Activated CD4-positive, alpha-beta T cell treated with anti-CD3 and anti-CD28 coated beads, Interleukin-2, amount 10 ng/mL, durations not matched to agents 7 days and 5 days (primary cell): ENCODE measurements around the gene PKD1. TPM values are rescaled to one million over a fixed set of nuclear protein-coding genes. Genes with fewer than 3 reads are reported as not detected.
A peak's percentile ranks its signal among the peaks of the same experiment; 100 is the strongest.
"Not testable (repeated sequence)": the region's sequence is repeated elsewhere in the genome, so short reads cannot be mapped to it uniquely, and the experiment has no call there.

Source experiments
- CTCF ChIA-PET: fragments of 350-600 bp; sonication (Branson Sonifier 250); formaldehyde crosslinking; loops from one replicate; lab custom pipeline; 2021; ENCODE audit warnings: antibody characterized with exemption; lab: Charles Lee
- POLR2A ChIA-PET: fragments of 350-600 bp; sonication (Branson Sonifier 250); formaldehyde crosslinking; loops from one replicate; lab custom pipeline; 2021; ENCODE audit warnings: antibody characterized with exemption; lab: Charles Lee
- DNase-seq: peaks from one replicate; pipeline ENCODE4 v3.0.0-alpha.2; 2020
- H3K27ac Mint-ChIP-seq: one replicate; pipeline ENCODE4 v1.8.0; 2021; ENCODE audit warnings: mild to moderate bottlenecking, moderate library complexity, mixed read lengths
- H3K27me3 Mint-ChIP-seq: one replicate; pipeline ENCODE4 v1.8.0; 2021; ENCODE audit warnings: mixed read lengths
- H3K36me3 Mint-ChIP-seq: one replicate; pipeline ENCODE4 v1.8.0; 2021; ENCODE audit warnings: low read depth, mixed read lengths
- H3K4me1 Mint-ChIP-seq: one replicate; pipeline ENCODE4 v1.8.0; 2021; ENCODE audit warnings: mixed read lengths
- H3K4me3 Mint-ChIP-seq: one replicate; pipeline ENCODE4 v1.8.0; 2021; ENCODE audit warnings: mild to moderate bottlenecking, moderate library complexity, mixed read lengths
- H3K9me3 Mint-ChIP-seq: one replicate; pipeline ENCODE4 v1.8.0; 2021; ENCODE audit warnings: mixed read lengths
- total RNA-seq, 2 experiments: library from RNA; stranded (reverse); gene quantifications; one replicate each; pipeline ENCODE4 v1.2.3, GENCODE V29; 2021

PKD1 gene
- total RNA-seq: 10 to 100 TPM; 72.9 to 77.2 TPM

DNA sequence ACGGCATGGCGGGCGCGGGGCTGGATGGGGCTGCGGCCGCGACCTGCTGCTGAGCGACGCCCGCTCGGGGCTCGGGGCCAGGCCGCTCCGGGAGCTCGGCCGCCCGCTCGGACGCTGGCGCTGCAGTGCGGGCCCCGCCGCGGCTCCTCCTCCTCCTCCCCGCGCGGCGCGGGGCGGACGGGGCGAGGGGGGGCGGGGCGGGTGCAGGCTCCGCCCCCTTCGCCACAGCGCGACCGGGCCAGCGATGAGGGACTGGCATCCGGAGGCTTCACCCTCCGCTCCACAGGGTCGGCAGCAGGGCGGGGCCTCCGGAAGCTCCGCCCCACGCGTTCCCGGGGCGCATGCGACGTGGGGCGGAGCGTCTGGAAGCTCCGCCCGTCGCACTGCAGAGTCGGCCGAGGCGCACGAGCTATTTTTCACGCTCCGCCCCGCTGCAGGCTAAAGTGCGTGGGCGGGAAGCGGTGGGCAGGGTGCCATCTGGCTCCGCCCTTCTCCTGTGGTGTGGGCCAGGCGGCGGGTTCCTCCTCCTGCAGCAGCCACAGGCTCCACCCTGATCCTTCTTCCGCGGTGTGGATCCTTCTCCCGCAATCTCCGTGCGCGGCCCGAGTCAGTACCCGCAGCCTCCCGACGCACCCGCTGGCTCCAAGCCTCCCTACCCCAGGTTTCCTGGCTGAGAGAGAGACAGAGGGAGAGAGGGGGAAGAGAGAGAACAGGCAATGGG is at the start of gene PKD1:
PKD1 (minus strand) TSS at position 129 of the 721 bp plus-strand sequence. CDS start 209 bp downstream, outside the sequence.
- H3K4me3 Mint-ChIP-seq: peak within 1 kb of the TSS; percentile 81
- not testable (repeated sequence) for H3K9me3 Mint-ChIP-seq
- POLR2A ChIA-PET: interaction anchor here (0.5 to 0.7 kb wide), 2 partner anchors 14 to 23 kb away, joined by 3 to 7 read pairs; no protein-coding TSS in a partner anchor

DNA sequence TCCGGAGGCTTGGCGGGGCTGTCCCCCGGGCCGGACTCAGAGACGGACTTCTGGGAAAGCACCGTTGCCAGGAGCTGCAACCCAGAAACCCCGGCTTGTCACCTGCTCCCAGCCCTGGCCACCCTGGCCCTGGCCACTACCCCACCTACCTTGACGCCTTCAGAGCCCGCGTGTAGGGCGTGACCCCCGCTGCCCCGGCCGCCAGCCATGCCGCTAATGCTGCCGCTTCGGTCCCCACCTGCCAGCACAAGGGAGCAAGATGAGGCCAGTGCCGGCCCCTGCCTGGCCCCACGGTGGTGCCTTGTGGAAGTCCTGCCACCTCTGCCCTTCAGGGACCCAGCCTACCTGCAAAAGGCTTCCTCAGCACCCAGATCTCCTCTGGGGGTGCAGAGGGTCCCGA is 49.3 kb upstream of the PKD1 start:
- no peaks in the 10 kb centered on the region for H3K27me3 Mint-ChIP-seq
- H3K4me1 Mint-ChIP-seq: no peaks in the 10 kb centered on the region
- H3K4me3 Mint-ChIP-seq: no peak overlapping the region
- CTCF ChIA-PET: interaction anchor here (0.5 to 1.0 kb wide), 2 partner anchors 10 to 214 kb away, joined by 3 read pairs; no protein-coding TSS in a partner anchor
- no peak overlapping the region for H3K27ac Mint-ChIP-seq
- no peaks in the 10 kb centered on the region for H3K9me3 Mint-ChIP-seq
- POLR2A ChIA-PET: no interaction called here
- no peak for DNase-seq
- no peaks in the 10 kb centered on the region for H3K36me3 Mint-ChIP-seq

More for the DNA sequence above, at the start of gene PKD1:
- peak; percentile 96 for DNase-seq
- CTCF ChIA-PET: interaction anchor here (1.3 kb wide), 1 partner anchor 12 kb away, joined by 3 read pairs; no protein-coding TSS in a partner anchor
- H3K27ac Mint-ChIP-seq: peak within 1 kb of the TSS; percentile 91
- H3K36me3 Mint-ChIP-seq, H3K27me3 Mint-ChIP-seq: not testable (repeated sequence)
- H3K4me1 Mint-ChIP-seq: peaks cover 15% of the 10 kb centered on the region

GRCh38 chr16:2184346-2184745 is 48.6 kb upstream of the PKD1 start:
- ChIA-PET POLR2A (no interaction called here), CTCF (no interaction called here)
- H3K4me1 Mint-ChIP-seq: no peaks in the 10 kb centered on the region
- no peak for DNase-seq
- H3K4me3 Mint-ChIP-seq: no peak overlapping the region
- no peaks in the 10 kb centered on the region for H3K27me3 Mint-ChIP-seq
- H3K36me3 Mint-ChIP-seq: no peaks in the 10 kb centered on the region
- H3K27ac Mint-ChIP-seq: no peak overlapping the region
- H3K9me3 Mint-ChIP-seq: no peaks in the 10 kb centered on the region

GRCh38 chr16:2183671-2184070 is 48.0 kb upstream of the PKD1 start:
- no peak for DNase-seq
- Mint-ChIP-seq H3K27ac (no peak overlapping the region), H3K9me3 (no peaks in the 10 kb centered on the region), H3K4me3 (no peak overlapping the region), H3K27me3 (no peaks in the 10 kb centered on the region), H3K4me1 (no peaks in the 10 kb centered on the region), H3K36me3 (no peaks in the 10 kb centered on the region)
- ChIA-PET CTCF (no interaction called here), POLR2A (no interaction called here)

DNA sequence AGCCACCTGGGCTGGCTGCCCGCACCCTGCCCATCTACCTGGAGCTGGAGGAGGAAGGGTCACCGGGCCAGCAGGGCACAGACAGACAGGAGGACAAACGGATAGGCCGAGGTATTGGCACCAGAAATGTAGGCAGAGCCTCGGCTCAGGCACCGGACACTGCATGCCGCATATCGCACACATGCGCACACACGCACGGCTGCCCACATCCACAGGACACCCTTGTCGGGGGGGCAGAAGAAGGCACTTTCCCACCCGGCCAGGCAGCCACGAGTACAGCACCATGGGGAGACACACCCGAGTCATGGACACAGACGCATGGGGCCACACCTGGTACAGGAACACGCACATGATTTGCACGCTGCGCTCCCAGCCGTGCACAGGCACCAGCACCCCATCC is 46.3 kb upstream of the PKD1 start:
- Mint-ChIP-seq H3K4me3 (no peak overlapping the region), H3K27me3 (no peaks in the 10 kb centered on the region)
- POLR2A ChIA-PET: no interaction called here

DNA sequence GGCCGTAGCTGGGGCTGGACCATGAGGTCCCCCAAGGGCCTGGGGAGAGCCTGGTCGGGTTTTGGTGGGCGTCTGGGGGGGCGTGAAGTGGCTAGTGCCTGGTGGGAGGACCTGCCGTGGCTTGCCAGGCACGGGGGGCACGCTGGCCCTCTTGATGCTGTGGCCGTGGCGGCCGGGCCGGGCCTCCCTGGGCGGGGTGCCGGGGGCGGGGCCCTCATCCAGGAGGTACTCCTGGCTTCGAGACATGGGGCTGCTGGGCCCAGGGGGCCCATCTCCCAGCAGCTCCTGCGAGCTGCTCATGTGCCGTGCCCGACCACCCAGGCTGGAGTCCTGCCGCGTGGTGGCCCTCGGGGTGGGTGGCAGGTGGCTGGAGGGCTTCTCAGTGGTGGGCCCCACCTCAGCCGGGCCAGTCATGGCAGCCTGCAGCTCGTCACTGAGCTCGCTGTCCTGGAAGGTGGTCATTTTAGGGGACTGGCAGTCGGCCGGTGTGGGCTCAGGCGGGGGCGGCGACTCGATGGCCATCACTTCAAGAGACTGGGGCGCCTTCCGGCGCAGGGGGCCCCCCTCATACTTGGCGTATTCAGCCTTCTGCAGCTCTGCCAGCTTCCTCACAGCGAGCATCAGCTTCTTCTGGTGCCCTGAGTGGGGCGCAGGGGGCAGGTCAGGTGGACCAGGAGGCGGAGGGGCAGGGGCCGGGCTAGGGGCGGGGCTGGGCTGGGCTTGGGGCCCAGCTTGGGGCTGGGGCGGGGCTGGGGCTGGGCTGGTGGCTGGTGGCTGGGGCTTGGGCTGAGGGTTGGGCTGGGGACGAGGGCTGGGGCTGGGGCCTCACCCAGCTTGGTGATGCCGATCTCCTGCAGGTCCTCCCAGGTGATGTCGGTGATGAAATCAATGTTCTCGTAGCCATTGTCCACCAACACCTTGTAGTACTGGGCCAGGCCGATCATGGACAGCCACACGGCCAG is 45.5 kb upstream of the PKD1 start:
- Mint-ChIP-seq H3K27me3 (no peaks in the 10 kb centered on the region), H3K9me3 (no peaks in the 10 kb centered on the region), H3K27ac (no peak overlapping the region), H3K36me3 (peaks cover 2% of the 10 kb centered on the region), H3K4me1 (no peaks in the 10 kb centered on the region), H3K4me3 (no peak overlapping the region)
- CTCF ChIA-PET: interaction anchor here (1.2 kb wide), 1 partner anchor 45 kb away, joined by 3 read pairs; no protein-coding TSS in a partner anchor
- no peak for DNase-seq
- POLR2A ChIA-PET: no interaction called here

More for the DNA sequence above, 46.3 kb upstream of the PKD1 start:
- Mint-ChIP-seq H3K36me3 (peaks cover 2% of the 10 kb centered on the region), H3K4me1 (no peaks in the 10 kb centered on the region), H3K9me3 (no peaks in the 10 kb centered on the region), H3K27ac (no peak overlapping the region)
- CTCF ChIA-PET: interaction anchor here (1.2 kb wide), 1 partner anchor 44 kb away, joined by 3 read pairs; no protein-coding TSS in a partner anchor
- no peak for DNase-seq

- no peaks in the 10 kb centered on the region for H3K4me1 Mint-ChIP-seq
- ChIA-PET CTCF (no interaction called here), POLR2A (no interaction called here)
- H3K36me3 Mint-ChIP-seq: peaks cover 4% of the 10 kb centered on the region
- no peak overlapping the region for H3K27ac Mint-ChIP-seq
- H3K4me3 Mint-ChIP-seq: no peak overlapping the region
- H3K27me3 Mint-ChIP-seq: no peaks in the 10 kb centered on the region
- DNase-seq: no peak
- H3K9me3 Mint-ChIP-seq: no peaks in the 10 kb centered on the region
Observed at GRCh38 chr16:2180461-2180860, 44.8 kb upstream of the PKD1 start.

DNA sequence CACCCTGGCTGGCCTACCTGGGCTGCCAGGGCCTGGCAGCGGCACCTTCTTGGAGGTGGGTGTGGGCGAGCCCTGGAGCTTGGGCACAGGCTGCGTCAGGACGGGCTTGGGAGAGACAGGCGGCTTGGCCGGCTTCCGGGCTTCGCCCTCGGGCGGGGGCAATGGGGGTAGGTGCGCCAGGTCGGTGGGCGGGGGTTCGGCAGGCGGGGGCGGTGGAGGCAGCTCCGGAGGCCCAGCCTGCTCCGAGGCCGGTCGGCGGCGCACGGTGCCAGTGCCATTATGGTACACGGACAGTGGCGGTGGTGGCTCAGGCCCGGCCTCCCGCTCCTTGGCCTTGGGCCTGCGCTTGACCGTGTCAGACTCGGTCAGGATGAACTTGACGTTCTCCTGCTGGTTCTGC is 43.9 kb upstream of the PKD1 start:
- Mint-ChIP-seq H3K27me3 (no peaks in the 10 kb centered on the region), H3K4me1 (no peaks in the 10 kb centered on the region), H3K36me3 (peaks cover 4% of the 10 kb centered on the region), H3K4me3 (no peak overlapping the region), H3K27ac (no peak overlapping the region), H3K9me3 (no peaks in the 10 kb centered on the region)
- DNase-seq: no peak
- POLR2A ChIA-PET: no interaction called here
- CTCF ChIA-PET: no interaction called here

- Mint-ChIP-seq H3K4me1 (no peaks in the 10 kb centered on the region), H3K36me3 (peaks cover 4% of the 10 kb centered on the region), H3K27ac (no peak overlapping the region), H3K27me3 (no peaks in the 10 kb centered on the region), H3K9me3 (no peaks in the 10 kb centered on the region), H3K4me3 (no peak overlapping the region)
- ChIA-PET CTCF (no interaction called here), POLR2A (no interaction called here)
- no peak for DNase-seq
Observed at GRCh38 chr16:2179107-2179501, 43.4 kb upstream of the PKD1 start.

DNA sequence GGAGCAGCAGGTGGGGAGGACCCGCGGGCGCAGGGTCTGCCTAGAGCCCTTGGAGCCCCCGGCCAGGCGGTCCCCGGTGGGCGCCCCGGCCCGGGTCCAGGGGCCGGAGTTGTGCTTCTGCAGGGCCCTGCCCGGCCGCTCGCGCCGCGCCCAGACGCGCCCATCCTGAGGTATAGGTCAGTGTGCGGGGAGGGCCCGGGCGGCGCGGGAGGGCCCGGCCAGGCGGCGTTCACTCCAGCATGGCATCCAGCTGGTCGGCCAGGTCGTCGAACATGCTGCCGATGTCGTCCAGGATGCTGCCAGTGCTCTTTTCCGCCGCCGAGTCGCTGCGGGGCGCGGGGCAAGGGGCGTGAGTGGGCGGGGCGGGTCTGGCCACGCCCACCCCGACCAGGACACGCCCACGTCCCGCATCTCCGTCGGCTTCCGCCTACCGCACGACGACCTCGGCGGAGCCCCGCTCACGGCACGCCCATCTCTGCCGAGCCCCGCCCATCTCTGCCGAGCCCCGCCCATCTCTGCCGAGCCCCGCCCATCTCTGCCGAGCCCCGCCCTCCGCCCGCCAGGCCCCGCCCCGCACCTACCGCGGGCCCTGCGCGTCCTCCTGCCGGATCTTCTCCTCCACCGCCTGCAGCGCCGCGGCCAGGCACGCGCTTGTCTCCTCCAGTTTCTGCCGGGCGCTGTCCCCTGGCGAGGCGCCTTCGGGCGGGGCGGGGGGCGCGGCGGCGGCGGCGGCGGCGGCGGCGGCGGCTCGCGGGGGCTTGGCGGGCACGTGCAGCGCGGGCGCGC is 42.8 kb upstream of the PKD1 start:
- H3K9me3 Mint-ChIP-seq: no peaks in the 10 kb centered on the region
- peak; percentile 41 for DNase-seq
- H3K4me3 Mint-ChIP-seq: no peak overlapping the region
- CTCF ChIA-PET: interaction anchor here (1.0 kb wide), 1 partner anchor 16 kb away, joined by 3 read pairs; no protein-coding TSS in a partner anchor
- H3K27me3 Mint-ChIP-seq: no peaks in the 10 kb centered on the region
- H3K4me1 Mint-ChIP-seq: no peaks in the 10 kb centered on the region
- POLR2A ChIA-PET: no interaction called here
- no peak overlapping the region for H3K27ac Mint-ChIP-seq
- peaks cover 4% of the 10 kb centered on the region for H3K36me3 Mint-ChIP-seq

GRCh38 chr16:2177561-2177960 is 41.9 kb upstream of the PKD1 start:
- Mint-ChIP-seq H3K36me3 (peaks cover 4% of the 10 kb centered on the region), H3K27me3 (no peaks in the 10 kb centered on the region), H3K27ac (no peak overlapping the region), H3K4me3 (no peak overlapping the region), H3K9me3 (no peaks in the 10 kb centered on the region), H3K4me1 (no peaks in the 10 kb centered on the region)
- DNase-seq: no peak
- CTCF ChIA-PET: interaction anchor here (1.0 kb wide), 1 partner anchor 17 kb away, joined by 3 read pairs; no protein-coding TSS in a partner anchor
- POLR2A ChIA-PET: no interaction called here

GRCh38 chr16:2177101-2177500 is 41.4 kb upstream of the PKD1 start:
- CTCF ChIA-PET: no interaction called here
- POLR2A ChIA-PET: no interaction called here
- H3K4me1 Mint-ChIP-seq: no peaks in the 10 kb centered on the region
- peaks cover 4% of the 10 kb centered on the region for H3K36me3 Mint-ChIP-seq
- H3K9me3 Mint-ChIP-seq: no peaks in the 10 kb centered on the region
- no peak overlapping the region for H3K4me3 Mint-ChIP-seq
- DNase-seq: no peak
- H3K27ac Mint-ChIP-seq: no peak overlapping the region
- no peaks in the 10 kb centered on the region for H3K27me3 Mint-ChIP-seq
